Measurements from ENCODE around the gene ITGAD.
A peak's percentile ranks its signal among the peaks of the same experiment; 100 is the strongest.

The ITGAD gene

DNA sequence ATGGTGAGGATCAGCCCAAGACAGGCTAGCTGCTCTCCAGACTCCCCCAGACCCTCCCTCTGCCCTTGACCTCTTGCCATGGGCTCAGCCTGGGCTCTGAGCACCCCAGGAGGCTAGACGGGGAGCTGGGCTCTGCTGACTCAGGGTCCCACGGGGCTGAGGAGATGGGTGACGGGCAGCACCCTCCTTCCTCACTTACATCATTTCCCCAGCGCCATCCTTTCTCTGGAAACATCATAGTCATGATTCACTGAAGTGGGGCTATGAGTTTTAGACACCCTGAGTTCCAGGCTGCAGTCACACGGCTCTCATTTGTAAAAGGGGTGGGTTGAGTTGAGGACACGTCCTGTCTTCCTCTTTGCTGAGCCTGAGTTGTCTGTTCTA lies 41.2 kb upstream of the ITGAD start:
- peak; percentile 53 for DNase-seq (ENCODE audit: low spot score)
- in situ Hi-C loops (cut with MboI; ENCODE audit: low sequenced_read_pairs, unreplicated experiment) = loop anchor here (25.0 kb wide), 1 partner anchor 165 kb away; the partner anchor contains the start of gene FUS
- no peak for TF ChIP-seq CTCF (IDR thresholded peaks at IDR 0.05; ENCODE audit: borderline replicate concordance, control extremely low read depth, extremely low read depth, insufficient read depth, missing control alignments)

DNA sequence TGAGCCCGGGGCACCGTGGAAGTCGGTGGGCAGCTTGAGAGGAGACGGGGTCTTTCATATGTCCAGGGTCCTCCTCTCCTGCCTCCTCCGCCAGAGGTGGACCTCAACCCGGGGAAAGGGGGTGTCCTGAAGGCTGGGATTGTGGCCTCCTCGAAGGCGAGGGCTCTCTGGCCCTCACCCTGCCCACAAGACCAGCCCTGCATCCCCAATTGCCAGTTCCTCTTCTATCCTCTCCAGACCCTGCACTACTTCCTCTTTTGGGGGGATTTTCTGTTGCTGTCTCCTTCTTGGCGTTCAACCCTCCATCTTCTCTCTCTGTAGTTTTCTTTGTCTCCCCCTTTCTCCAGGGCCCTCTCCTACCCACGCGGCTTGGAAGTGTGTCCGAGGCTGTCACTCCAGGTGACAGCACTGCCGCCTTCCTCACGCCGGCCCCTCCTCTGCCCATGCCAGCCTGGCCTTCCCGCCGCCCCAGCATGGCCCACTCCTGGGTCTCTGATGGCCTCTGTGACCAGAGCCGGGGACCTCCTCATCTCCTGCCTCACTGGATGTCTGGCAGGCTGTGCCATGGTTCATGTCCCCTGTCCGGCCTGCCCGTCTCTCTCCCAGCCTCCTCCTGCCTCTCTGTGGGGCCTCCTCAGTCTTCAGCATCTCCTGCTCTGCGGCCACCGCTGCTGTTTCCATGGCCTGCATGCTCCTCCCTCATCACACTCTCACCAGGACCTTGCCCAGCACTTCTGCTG lies 40.6 kb upstream of the ITGAD start:
- in situ Hi-C loops (cut with MboI; ENCODE audit: low sequenced_read_pairs, unreplicated experiment) = loop anchor here (25.0 kb wide), 1 partner anchor 165 kb away; the partner anchor contains the start of gene FUS
- no peak for TF ChIP-seq CTCF (IDR thresholded peaks at IDR 0.05; ENCODE audit: borderline replicate concordance, control extremely low read depth, extremely low read depth, insufficient read depth, missing control alignments)
- peak; percentile 52 for DNase-seq (ENCODE audit: low spot score)

DNA sequence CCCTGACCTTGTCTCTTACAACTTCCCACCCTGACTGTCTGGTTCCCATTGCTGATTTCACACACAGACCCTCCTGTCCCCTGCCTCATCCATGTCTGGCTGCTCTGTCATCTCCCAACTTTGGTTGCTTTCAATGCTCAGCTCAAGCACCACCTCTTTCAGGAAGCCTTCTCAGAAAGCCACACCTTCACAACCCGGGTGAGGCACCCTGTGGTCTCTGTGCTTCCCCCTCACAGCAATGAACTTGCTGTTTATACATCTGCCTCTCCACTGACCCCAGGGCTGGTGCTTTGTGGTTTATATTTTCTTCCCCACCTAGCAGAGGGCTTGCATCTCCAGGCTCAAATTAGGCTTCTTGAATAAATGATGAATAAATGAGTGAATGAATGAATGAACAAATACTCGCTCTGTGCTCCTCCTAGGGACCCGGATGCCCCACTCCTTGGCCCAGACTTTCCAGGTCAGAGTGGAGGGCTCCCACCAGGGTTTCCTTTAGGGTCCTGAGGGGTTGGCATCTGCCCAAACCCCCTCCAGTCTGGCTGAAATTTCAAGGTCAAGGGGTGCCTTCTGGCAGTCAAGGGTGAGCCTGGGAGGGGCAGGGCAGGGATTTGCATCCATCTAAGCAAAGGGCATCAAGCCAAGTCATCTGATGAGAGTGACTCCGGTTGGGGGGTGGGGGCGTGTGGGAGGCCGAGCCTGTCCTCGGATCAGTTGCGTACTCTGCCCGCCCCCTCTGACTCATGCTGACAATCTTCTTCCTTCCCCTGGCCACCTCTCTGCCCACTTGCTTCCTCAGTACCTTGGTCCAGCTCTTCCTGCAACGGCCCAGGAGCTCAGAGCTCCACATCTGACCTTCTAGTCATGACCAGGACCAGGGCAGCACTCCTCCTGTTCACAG lies 38.5 kb upstream of the ITGAD start, which contains the start of gene ITGAX:
ITGAX (plus strand) TSS at position 783 of the 898 bp plus-strand sequence; CDS start at position 862, 79 bp downstream.
- in situ Hi-C loops (cut with MboI; ENCODE audit: low sequenced_read_pairs, unreplicated experiment) = loop anchor here (25.0 kb wide), 1 partner anchor 167 kb away; the partner anchor contains the start of gene FUS
- no peak for TF ChIP-seq CTCF (IDR thresholded peaks at IDR 0.05; ENCODE audit: borderline replicate concordance, control extremely low read depth, extremely low read depth, insufficient read depth, missing control alignments)
- DNase-seq (ENCODE audit: low spot score) = peak; percentile 88

- no peak for TF ChIP-seq CTCF (IDR thresholded peaks at IDR 0.05; ENCODE audit: borderline replicate concordance, control extremely low read depth, extremely low read depth, insufficient read depth, missing control alignments)
- no peak for DNase-seq (ENCODE audit: low spot score)
- in situ Hi-C loops (cut with MboI; ENCODE audit: low sequenced_read_pairs, unreplicated experiment) = loop anchor here (25.0 kb wide), 1 partner anchor 168 kb away; the partner anchor contains the start of gene FUS
Observed at GRCh38 chr16:31355431-31356100, 37.6 kb upstream of the ITGAD start.

DNA sequence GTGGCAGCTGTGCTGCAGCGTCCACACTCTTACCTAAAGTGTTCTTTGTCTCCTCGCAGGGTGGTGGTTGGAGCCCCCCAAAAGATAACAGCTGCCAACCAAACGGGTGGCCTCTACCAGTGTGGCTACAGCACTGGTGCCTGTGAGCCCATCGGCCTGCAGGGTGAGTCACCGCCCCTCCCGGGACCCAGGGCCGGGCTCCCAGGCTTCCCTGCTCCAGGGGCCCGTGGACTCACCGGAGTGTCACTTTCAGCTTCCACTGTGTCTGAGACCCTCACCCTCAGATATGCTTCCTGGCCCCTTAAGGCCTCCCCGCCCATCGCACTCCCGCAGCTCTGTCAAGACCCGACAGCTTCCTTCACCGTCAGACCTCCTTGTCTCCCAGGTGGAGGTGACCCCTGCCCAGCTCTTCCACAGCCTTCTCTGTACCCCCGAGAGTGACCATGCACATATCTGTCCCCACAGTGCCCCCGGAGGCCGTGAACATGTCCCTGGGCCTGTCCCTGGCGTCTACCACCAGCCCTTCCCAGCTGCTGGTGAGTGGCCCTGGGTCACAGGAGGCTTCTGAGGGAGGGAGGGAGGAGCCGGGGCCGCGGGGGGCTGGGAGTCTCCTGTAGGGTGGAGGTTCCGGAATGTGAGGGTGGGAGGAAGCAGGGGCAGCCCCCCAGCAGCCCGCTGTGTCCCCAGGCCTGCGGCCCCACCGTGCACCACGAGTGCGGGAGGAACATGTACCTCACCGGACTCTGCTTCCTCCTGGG lies 36.4 kb upstream of the ITGAD start:
- in situ Hi-C loops (cut with MboI; ENCODE audit: low sequenced_read_pairs, unreplicated experiment) = loop anchor here (25.0 kb wide), 1 partner anchor 169 kb away; the partner anchor contains the start of gene FUS
- TF ChIP-seq CTCF (IDR thresholded peaks at IDR 0.05; ENCODE audit: borderline replicate concordance, control extremely low read depth, extremely low read depth, insufficient read depth, missing control alignments) = no peak
- no peak for DNase-seq (ENCODE audit: low spot score)

Measured in GM13976 (cell line).